NCI-H446 (cell line): ENCODE results near the gene SNX15.

Experiments used
- DNase-seq, 2 experiments: peaks; one replicate each; lab custom pipeline; 2025; lab: John Stamatoyannopoulos, UW

Gene SNX15

DNA sequence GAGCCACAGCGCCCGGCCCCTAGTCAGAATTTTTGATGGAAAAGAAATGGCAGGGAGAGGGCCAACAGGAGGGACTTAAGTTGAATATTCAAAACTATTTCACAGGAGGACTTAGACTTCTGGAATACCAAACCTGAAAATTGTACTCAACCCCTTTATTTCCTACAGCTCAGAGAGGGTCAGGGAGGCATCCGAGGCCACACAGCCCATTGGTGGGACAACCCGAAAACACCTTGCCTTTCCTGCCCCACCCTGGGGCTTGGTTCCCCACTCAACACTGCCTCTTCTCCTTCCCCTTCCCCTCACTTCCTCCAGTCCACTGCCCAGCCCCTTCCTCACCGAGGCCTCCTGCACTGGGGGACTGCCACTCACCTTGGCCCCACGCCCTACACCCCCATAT is 29.8 kb downstream of the SNX15 start:
- DNase-seq = no peak

DNA sequence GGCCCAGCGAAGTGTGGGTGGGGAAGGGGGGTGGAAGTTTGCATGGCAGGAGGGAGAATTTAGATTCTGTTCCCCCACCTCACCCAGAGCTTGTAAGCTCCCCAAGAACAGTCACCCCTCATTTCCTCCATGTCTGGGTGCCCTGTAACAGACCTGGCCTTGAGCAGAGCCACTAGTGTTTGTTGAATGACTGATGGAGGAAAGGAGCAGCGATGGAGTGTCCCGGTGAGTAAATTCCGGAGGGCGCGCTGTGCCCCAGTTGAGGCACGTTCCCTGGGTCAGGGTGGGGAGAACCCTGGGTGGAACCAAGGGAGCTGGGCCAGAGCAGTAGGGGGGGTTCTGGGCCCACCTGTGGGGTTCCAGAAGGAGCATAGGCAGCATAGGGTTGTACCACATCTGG is 30.3 kb downstream of the SNX15 start:
- DNase-seq = no peak

- DNase-seq = no peak
These were observed 30.8 kb downstream of the SNX15 start for GRCh38 chr11:65058012-65058411.

DNA sequence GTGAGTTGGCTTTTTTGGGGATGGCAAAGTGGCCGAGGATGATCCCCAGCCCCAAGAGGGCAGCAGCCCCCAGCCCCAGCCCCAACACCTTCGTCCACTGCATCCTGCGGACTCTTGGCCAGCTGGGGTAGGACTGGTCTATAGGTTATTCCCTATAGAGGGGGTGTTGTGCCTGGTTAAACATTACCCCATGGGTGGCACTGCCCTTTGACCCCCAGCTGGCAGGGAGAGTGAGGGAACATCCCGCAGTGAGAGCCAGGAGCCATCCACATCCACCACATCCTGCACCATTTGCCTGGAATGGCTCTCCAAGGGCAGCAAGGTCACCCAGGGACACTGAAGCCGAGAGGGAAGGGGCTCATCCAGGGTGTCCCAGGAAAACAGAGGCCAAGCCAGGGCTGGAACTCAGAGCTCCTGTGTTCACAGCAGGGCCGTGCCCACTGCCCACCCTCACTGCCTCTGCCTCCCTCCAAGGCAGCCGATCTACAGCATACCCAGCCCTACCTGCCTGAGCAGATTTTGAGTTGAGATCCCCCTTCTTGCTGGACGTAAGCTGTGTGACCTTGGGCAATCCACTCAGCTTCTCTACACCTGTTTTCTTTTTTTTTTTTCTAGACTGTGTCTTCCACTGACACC is 31.3 kb downstream of the SNX15 start, which contains the start of gene NAALADL1:
TSS of gene NAALADL1 (minus strand) at position 135 of the 636 bp plus-strand sequence. CDS start at position 103, 32 bp downstream.
- no peak for DNase-seq

DNA sequence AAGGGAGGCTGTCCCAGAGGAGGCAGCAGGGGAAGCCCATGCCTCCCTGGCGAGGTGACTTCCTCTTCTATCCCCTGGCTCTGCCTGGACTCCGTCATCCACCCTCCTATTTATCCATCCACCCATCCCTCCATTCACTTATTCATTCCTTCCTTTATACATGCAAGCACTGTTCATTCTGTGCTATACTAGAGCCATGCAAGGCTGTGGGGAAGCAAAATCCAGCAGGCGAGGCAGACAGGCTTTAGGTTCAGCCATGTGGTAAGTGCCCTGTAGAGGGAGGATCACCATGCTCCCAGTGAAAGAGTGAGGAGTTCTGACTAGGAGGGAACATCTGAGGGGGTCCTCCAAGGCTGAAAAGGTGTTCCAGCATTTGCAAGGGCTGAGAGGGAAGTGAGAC is 32.3 kb downstream of the SNX15 start:
- DNase-seq = no peak

DNA sequence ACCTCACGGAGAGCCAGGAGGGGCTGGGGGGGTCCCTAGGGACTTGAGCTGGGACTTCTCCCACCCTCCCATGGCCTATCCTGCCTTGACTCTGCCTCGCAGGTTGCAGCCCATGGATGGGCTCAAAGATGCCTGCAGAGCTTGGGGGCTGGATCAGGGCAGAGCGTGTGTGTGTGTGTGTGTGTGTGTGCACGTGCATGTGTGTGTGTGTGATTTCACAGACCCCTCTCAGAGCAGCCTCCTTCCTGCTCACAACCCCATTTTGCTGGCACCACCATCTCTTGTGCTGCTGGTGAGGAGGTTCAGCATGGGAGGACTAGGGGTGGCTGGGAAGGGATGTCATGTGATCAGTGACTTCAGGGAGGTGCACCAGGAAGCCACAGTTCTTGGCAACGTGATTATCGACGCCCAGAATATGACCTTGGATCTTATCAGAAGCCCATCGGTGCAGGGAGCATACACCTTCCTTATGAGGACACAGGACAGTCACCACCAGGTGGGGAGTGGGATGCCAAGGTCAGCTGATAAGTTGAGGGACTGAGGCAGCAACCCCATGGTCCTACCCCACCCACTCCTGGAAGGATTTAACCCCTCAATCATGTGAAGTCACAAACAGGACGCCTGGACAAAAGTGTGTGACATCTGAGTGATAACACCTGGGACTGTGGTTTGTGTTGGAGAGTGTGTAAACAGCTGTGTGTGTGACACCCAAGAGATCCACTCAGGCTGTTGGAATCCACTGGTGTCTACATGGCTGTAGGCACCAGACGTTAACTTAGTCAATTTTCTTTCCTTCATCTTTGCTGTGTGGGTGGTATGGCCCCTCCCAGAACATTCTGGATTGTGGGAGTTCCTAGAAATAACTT is 33.0 kb downstream of the SNX15 start:
- DNase-seq = no peak

DNA sequence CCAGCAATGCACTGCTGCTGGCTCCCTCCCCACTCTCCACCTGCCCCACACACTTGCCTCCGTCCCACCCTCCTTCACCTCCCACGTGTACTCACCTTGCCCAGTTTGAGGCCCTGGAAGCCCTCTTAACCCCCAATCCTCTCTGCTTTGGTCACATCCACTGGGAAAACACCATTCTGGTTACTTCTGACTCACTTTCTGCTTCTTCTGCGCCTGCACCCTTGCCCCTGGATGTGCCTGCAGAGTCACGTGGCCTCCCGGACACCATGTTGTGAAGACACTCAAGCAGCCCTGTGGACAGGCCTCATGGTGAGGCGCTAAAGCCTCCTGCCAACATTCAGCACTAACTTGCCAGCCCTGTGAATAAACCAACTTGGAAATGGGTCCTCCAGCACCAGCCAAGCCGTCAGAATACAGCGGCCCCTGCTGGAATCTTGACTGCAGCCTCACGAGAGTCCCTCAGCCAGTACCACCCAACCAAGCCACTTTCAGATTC is 33.7 kb downstream of the SNX15 start:
- no peak for DNase-seq

DNA sequence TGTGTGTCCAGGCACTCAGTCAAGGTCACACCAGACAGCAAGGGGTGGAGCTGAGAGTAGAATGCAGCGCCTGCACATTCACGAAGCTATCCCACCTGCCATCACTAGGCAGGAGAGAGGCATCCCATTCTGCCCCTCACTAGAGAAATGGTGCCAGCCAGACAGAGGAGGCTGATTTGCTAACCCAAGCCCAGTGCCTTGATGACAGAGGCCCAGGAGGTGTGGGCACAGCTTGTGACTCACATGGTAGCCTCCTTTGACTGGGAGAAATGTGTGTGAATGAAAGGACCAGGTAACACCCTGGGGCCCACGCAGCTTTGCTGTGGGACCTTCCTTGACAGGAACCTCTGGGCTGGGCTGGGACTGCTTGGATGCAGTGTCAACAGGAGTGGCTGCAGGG is 36.3 kb downstream of the SNX15 start:
- no peak for DNase-seq

DNA sequence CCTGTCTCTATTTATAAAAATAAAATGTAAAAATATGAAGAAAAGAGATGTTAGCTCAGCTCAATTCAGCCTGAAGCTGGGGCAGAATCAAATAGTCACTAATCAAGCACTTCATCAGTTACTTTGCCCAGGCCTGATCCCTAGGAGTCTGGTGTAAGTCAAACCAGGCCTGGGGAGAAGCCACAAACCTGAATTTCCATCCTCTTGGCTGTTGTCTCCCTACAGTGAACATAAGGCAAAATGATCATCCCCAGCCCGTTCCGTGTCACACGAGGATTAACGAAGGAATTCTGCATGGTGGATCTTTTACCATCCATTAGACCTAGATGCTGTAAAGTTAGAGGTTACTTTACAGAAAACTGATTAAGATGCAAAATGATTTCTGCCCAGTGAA is 37.6 kb downstream of the SNX15 start:
- DNase-seq = no peak

DNA sequence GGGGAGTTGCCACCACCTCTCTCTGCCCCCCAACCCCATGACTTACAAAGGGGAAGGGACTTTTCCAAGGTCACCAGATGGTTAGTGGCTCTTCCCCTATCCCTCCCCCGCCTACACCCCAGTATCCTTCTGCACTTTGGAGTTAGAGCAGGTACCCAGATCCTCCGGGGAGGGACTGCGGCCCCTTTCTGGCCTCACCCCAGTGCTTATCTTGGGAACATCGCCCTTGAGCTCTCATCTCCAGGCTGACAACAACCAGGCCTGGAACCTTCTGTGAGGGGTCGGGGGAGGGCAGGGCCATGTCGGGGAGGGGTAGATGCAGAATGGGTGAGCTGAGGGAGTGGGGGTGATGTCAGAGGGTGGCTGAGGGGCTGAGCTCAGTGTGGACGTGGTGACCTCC is 38.6 kb downstream of the SNX15 start:
- DNase-seq = no peak

GRCh38 chr11:65066315-65066714 is 39.1 kb downstream of the SNX15 start:
- DNase-seq = no peak

GRCh38 chr11:65066805-65067291 is 39.6 kb downstream of the SNX15 start:
- no peak for DNase-seq

DNA sequence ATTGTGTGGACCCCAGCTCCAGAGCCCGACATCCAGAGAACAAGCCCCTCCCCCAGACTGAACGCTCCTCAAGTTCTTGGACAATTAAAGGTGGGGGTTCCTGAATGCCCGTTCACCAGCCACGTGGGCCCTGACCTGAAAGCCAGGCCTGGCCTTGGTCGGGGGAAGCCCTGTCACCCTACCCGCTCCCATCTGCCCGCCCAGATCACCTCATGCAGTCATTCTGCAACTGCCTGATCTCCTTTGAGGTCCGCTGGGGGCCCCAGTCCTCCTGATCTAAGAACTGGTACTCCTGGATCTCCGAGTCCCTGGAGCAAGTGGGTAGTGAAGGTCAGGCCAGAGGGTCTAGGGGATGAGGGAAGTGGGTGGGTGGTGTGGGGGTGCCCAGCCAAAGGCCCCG is 40.2 kb downstream of the SNX15 start:
- DNase-seq = no peak

- no peak for DNase-seq
These were observed 42.0 kb downstream of the SNX15 start for GRCh38 chr11:65069217-65069616.

GRCh38 chr11:65071907-65072630 is 44.8 kb downstream of the SNX15 start:
- no peak for DNase-seq

DNA sequence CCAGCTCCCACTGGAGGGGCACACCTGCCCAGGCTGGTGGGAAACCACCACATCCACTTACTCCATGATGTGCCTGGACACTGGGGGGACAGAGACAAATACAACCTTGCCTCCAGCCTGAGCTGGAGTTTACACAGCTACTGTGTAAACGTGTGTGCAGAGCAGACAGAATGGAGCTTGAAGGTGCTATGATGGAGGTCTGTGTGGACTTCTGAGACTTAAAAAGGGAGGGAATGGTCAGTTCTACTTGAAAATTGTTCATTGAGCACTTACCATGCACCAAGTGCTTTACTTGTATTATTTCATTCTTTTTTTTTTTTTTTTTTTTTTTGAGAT is 45.4 kb downstream of the SNX15 start:
- DNase-seq = no peak

DNA sequence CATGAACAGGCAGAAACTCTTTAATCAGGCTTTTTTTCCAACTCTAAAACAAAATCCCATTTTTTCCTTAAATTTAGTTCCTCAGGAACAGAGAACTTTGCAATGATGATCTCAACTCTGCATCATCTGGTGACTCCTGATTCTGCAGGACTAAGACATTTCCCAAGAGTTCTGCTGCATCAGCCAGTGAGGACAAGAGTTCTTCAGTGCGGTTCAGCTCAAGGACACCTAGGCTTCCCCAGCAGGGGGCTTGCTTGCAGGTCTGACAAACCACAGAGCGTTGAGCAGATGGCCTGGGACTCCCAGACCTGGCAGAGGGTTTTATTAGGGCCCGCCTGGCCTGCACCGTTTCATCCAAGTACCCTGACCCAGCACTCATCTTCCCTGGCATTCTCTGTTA is 50.2 kb downstream of the SNX15 start:
- DNase-seq = no peak

GRCh38 chr11:65078151-65078550 is 50.9 kb downstream of the SNX15 start:
- DNase-seq = peak in 1 of 2 experiments; percentile 18

- no peak for DNase-seq
These were observed 51.6 kb downstream of the SNX15 start for GRCh38 chr11:65078786-65079342.

GRCh38 chr11:65083134-65083833 is 56.0 kb downstream of the SNX15 start:
- DNase-seq = no peak

DNA sequence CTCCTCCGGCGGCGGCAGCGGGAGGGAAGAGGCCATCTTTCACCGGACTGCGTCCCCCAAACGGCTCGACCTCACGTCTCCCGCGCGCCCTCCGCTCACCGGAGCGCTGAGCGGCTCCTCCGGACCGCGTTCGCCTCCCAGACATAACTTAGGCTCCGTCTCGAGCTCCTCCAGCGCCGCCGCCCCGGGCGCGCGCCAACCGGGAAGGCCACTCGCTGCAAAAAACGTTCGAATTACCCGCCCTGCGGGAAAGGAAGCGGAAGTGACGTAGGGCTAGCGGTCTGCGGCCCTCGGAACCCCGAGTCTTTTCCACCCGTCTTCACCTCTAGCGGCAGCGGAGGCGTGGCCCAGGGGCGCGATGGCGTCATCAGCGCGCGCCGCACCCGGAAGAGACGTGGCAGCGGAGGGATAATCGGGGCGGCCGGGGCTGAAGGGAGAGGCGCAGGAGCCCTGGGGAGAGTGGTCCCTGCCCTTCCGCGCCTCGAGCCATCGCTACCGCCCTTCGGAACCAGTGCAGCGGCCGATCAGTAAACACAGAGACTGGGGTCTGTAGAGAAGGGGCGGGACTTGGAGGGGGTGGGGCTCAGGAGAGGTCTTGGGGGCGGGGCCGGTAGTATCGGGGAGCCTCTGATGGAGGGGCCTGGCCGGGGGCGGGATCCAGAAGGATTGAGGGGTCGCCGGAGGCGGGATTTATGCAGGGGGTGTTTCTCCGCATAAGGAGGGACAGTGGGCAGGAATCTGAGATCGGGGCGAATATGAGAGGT is 56.8 kb downstream of the SNX15 start, which contains the start of the genes CDCA5 and ZFPL1:
TSS of gene CDCA5 (minus strand) at position 207 of the 764 bp plus-strand sequence. CDS start at position 145, 62 bp downstream.
TSS of gene ZFPL1 (plus strand) at position 389 of the 764 bp plus-strand sequence. CDS start 477 bp downstream, outside the sequence.
- DNase-seq = peak; percentile 96 to 97
